GM18499 (cell line): ENCODE measurements around the gene PRDM11.

Source experiments
- ATAC-seq: cut with Tn5 transposase; IDR thresholded peaks from one replicate; pipeline ENCODE4 v1.9.1; 2021; ENCODE audit warnings: moderate number of reproducible peaks; ENCODE audit not compliant: insufficient read depth, unreplicated experiment

PRDM11 gene

GRCh38 chr11:45156741-45157140 is 10.3 kb downstream of the PRDM11 start:
- ATAC-seq = no peak

- no peak for ATAC-seq
Measured at GRCh38 chr11:45157247-45158209, 11.1 kb downstream of the PRDM11 start.

- no peak for ATAC-seq
Measured at GRCh38 chr11:45158210-45158731, 11.8 kb downstream of the PRDM11 start.

GRCh38 chr11:45158891-45159605 is 12.6 kb downstream of the PRDM11 start:
- ATAC-seq = no peak

GRCh38 chr11:45159781-45160365 is 13.4 kb downstream of the PRDM11 start:
- ATAC-seq = no peak

- no peak for ATAC-seq
Measured at GRCh38 chr11:45161252-45162063, 15.0 kb downstream of the PRDM11 start.

- no peak for ATAC-seq
Measured at GRCh38 chr11:45162064-45162375, 15.6 kb downstream of the PRDM11 start.

GRCh38 chr11:45162916-45163879 is 16.8 kb downstream of the PRDM11 start:
- no peak for ATAC-seq

- no peak for ATAC-seq
Measured at GRCh38 chr11:45163956-45164575, 17.6 kb downstream of the PRDM11 start.

- no peak for ATAC-seq
Measured at GRCh38 chr11:45165386-45165785, 18.9 kb downstream of the PRDM11 start.

GRCh38 chr11:45165806-45166603 is 19.6 kb downstream of the PRDM11 start:
- ATAC-seq = no peak

GRCh38 chr11:45166604-45166897 is 20.1 kb downstream of the PRDM11 start:
- ATAC-seq = no peak

GRCh38 chr11:45167283-45167682 is 20.8 kb downstream of the PRDM11 start:
- ATAC-seq = no peak

- ATAC-seq = no peak
Measured at GRCh38 chr11:45168366-45169130, 22.1 kb downstream of the PRDM11 start.

GRCh38 chr11:45169310-45170072 is 23.1 kb downstream of the PRDM11 start:
- no peak for ATAC-seq

- ATAC-seq = no peak
Measured at GRCh38 chr11:45170484-45170883, 24.0 kb downstream of the PRDM11 start.

GRCh38 chr11:45171550-45171949 is 25.1 kb downstream of the PRDM11 start:
- no peak for ATAC-seq
